HG02885 (cell line): ENCODE measurements around the gene RIPK3.
A peak's percentile ranks its signal among the peaks of the same experiment; 100 is the strongest.

ENCODE experiments used
- ATAC-seq: cut with Tn5 transposase; IDR thresholded peaks from one replicate; pipeline ENCODE4 v1.9.1; 2021; ENCODE audit warnings: mild to moderate bottlenecking; ENCODE audit not compliant: unreplicated experiment, poor library complexity

The RIPK3 gene

DNA sequence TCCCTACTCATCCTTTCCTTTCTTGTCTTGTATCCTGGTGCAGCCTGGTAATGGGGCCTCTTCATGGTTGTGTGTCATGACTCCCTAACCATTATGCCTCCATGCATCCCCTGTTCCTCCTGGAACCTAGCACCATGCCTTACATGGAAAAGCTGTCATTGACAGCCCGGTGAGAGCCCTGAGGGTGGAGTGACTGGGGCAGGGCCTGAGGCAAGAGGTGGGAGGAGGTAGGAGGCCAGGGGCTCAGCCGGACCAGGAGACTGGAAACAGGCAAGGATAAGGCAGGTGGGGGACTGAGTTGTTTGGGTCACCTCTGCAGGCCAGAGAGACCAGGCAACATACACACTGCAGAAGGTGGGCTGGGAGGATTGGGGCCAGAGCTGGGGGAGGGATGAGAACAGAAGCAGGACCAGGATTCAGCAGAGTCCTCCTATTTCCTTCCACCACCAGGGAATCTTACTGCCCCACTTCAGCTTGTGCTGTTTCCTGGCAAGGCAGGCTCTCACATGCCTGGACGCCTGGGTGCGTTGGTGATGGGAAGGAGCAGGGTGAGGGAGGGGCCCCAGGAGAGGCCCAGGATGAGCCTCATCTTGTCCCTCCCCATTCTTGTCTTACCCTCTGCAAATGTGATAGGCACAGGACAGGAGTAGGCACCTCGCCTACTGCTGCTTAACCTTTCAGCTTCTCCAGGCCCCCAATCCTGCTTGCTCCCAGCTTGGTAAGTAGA, 30.1 kb downstream of the RIPK3 start, which contains the start of gene LTB4R2:
Gene LTB4R2, plus strand, starts transcription at position 603 of the 727 bp plus-strand sequence. CDS start 525 bp downstream, outside the sequence.
- no peak for ATAC-seq

DNA sequence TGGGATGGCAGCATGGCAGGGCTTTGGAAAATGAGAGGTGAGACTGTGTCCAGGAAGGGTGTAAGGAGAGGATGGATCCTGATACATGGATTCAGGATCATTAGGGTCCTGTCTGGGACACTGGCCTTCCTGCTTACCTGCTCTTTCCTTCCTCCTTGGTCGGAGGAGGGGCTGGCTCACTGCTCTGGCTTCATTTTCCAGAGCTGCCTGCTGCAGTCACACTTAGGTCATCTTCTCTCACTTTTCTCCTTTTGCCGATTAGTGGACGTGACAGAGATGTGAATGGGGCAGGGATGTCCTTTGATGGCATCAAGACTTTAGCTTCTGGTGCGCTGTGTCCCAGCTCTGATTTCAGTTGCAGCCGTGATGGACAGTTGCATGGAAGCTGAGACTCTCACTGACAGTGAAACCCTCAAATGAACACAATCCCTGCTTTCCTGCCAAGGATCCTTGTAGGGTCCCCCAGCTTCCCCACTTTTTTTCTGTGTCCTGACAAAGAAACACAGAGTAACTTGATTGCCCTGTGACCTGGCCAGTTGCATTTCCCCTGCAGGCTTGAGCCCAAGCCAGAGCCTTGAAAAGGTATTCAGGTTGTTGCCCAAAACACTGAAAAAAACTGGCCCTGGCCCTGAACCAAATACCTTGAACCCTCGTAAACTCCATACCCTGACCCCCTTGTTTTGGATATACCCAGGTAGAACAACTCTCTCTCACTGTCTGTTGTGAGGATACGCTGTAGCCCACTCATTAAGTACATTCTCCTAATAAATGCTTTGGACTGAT, 31.3 kb downstream of the RIPK3 start:
- no peak for ATAC-seq

DNA sequence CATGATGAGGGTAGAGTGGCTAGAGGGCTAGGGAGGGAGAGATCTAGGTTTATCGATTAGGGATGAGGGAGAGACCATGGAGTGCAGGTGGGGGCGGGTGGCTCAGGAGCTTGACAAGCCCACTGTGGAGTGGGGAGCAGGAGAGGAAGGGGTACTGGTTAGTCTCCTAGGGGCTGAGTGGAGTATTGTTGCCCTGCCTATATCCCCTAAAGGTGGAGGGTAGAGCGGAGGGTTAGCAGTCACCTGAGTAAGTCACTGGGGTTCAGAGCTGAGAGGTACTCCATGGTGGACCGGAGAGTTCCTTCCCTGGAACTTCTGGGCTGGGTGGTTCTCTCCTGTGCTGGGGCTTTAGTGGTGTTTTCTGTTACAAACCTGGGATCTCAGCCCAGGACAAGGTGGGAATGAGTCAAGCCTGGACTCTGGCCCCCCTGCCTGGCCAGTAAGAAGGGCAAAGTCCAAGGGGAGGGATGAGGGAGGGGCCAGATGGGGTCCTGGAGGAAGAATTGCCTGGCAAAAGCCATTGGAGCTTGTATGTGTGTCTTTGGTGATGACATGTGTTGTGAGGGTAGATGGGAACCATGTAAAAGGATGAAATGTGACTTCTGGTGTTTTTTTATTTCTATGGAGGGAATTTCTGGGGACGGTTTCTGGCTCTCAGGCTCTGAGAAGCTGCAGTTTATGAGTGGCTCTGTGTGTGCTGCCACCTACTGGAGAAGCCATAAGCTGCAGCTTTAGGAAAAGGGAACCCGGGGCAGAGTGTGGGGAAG, 32.0 kb downstream of the RIPK3 start, which contains the start of gene CIDEB:
Gene CIDEB, minus strand, starts transcription at position 403 of the 767 bp plus-strand sequence. Its CDS starts 119 bp downstream, at position 284.
- ATAC-seq, result no peak

DNA sequence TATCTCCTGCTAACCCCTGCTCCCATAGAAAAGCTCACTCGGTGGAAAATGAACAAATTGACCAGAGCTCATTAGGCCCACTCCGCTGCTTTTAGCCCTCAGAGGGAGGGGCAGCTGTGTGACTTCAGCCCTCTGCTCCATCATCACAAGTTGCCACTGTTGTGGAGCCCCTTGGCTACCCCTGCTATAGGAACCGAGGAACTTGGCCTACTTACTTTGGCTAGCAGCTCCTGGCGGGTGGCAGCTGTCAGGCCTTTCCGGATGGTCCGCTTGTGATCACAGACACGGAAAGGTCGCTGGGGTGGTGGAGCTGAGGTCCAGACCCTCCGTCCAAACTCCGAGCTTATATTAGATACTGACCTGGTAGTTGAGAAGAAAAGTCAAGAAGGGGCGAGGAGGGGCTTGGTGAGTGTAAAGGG, 32.6 kb downstream of the RIPK3 start:
- ATAC-seq, result no peak

DNA sequence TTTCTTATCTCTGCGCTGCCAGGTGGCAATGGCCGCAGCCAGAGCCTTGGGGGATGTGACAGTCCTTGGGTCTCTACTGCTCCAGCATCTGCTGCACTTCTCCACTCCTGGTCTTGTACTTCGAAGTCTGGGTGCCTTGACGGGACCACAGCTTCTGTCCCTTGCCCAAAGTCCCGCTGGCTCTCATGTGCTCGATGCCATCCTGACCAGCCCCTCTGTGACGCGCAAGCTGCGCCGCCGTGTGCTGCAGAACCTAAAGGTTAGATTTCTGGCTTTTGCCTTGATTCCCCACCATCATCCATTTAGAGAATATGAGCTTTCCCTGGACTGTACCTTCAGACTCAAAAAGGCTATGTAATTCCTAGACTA, 35.8 kb downstream of the RIPK3 start:
- ATAC-seq, result no peak

DNA sequence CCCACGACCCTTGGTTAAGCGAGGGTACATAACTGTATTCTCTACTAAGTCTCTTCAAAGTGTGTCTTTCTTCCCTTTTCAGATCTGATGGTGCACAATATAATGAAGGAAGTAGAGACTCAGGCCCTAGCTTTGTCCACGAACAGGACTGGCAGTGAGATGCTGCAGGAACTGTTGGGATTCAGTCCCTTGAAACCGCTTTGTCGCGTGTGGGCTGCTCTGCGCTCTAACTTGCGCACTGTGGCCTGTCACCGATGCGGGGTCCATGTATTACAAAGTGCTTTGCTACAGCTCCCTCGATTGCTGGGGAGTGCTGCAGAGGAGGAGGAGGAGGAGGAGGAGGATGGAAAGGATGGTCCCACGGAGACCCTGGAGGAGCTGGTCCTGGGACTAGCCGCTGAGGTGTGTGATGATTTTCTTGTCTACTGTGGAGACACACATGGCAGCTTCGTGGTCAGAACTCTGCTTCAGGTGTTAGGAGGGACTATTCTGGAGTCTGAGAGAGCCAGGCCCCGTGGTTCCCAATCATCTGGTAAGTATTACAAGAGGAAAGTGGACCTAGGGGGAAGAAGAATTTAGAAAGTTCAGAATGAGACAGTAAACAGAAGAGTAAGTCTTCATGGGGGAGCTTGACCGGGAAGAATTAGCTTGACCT, 39.3 kb downstream of the RIPK3 start:
- ATAC-seq, result no peak

DNA sequence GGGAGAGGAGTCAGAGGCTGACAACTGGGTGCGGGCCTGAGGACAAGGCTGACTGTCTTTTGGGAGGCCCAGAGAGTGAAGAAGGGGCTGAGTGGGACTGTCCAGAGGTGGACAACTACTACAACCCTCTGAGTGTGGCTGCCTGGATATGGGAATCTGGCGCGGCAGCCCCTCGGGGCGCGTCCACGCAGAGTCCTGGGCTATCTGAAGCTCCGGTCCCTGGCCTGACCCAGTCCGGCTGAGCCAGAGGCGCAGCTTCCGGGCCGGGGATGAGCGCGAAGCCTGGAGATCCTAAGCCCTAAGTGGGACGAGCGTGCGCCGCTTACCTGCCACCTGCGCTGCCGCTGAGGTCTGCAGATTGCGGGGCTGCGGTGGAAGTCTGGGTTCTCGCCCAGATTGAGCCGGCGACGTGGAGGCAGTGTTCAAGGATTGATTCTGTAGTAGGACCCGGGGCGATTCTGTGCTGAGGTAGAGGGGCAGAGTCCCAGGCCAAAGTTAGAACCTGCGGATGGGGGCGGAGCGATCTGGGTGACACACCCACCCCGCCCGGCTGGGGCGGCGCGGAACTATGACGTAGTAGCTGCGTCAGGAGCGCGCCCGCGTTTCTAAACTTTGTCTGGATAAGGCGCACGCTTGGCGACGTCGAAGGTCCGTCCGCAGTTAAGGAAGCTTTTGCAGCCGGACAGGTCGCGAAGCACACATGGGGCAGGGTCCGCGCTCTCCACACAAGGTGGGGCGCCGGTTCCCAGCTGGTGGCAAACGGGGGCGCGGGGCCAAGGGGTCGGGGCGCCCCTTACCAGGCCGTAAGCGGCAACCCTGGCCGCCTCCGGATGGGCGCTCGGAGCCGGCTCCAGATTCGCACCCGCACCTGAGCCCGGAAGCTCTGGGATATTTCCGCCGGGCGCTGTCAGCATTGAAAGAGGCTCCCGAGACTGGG, 40.3 kb downstream of the RIPK3 start, which contains the start of the genes DHRS1 and NOP9:
Gene DHRS1, minus strand, starts transcription at position 526 of the 937 bp plus-strand sequence. CDS start 674 bp downstream, outside the sequence.
Gene NOP9, plus strand, starts transcription at position 596 of the 937 bp plus-strand sequence. Its CDS starts 105 bp downstream, at position 701.
- peak; percentile 78 for ATAC-seq

DNA sequence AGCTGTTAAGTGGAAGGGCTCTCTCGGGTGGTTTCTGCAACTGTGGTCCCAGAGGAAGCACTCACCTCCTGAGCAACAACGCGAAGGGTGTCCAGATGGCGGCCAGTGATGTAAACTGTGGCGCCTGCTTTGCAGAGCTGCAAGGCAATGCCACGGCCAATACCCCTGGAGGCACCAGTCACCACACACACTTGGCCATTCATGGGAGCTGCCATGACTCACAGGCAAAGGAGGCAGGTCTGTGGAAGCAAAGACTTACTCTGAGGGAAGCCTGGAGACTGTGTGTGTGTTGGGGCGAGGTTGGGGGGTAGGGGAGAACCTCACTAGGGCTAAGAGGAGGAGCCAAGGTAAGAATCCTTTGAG, 40.9 kb downstream of the RIPK3 start:
- peak; percentile 4 for ATAC-seq

DNA sequence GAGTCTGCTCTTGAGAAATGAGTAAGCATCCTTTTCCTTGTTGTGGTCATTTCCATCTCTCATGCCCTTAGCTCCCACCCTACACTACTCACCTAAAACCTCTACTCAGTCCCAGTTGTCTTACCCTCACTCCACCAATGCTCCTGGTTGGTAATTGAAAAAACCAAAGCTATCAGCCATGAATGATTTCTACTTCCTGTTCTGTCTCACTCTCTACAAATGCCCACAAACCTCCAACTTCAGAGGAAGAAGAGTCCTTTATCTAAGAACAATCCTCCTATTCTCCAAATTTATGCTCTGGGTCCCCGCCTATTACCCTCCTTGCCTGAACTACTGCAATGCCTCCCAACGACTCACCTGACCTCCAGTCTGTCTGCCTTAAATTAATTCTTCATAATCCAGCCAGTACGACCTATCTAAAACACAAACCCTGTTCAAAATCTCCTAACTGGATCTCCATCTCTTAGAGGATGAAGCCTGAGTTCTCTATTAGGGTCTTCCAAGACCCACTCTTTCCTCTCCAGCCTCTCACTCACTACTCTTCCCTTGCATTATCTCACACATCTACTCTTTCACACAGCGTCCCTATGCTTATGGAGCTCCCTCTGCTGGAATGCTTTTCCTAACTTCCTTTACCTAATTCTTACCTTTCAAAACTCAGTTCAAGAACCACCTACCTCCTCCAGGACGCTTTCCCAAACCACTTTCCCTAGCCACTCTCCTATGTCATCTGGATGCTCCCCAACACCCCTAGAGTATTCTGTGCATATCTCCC, 42.4 kb downstream of the RIPK3 start:
- peak; percentile 3 for ATAC-seq

DNA sequence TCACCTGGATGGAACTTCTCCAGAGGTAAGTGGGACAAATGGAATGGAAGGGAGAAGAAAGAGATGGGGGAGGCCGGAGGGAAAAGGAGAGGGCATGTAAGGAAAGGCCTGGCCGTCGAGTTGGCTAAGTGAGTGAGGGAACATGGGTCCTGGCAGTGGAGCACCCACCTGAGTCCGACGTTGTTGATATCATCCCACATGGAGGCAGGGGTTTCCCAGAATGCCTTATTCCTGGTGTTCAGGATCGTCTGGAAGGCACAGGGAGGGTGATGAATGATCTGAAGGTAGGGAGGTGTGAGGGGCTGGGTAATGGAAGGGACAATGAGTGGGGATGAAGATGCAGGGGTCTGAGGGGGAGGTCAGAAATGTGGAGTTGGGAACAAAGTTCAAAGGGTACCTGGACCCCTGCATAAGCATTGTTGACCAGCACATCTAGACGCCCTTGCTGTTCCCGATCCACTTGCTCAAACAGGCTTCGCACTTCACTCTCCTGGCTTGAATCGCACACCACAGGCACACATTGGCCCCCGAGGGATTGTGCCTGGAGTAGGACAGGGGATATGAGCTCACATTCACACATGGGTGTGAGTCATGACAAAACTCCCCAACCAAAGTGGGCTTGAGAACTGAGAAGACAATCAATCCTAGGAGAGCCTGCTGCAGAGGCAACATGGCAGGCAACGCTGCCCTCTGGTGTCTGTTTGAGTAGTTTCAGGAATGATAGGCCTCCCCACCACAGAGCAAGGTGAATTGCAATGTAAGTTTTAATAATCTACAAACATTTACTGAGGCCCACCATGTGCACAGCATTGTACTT, 43.2 kb downstream of the RIPK3 start:
- ATAC-seq, result peak; percentile 58

DNA sequence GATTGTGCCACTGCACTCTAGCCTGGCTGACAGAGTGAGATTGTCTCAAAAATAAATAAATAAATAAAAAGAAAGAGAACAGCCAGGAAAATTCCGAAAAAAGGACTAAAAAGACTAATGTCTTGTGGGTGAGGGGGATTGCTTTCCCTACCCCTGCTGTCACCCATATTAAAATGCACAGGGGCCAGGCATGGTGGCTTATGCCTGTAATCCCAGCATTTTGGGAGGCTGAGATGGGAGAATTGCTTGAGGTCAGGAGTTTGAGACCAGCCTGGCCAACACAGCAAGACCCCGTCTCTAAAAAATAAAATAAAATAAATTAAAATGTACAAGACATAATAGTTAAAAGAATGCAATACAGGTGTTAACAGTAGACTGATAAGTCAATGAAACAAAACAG, 46.3 kb downstream of the RIPK3 start:
- no peak for ATAC-seq

DNA sequence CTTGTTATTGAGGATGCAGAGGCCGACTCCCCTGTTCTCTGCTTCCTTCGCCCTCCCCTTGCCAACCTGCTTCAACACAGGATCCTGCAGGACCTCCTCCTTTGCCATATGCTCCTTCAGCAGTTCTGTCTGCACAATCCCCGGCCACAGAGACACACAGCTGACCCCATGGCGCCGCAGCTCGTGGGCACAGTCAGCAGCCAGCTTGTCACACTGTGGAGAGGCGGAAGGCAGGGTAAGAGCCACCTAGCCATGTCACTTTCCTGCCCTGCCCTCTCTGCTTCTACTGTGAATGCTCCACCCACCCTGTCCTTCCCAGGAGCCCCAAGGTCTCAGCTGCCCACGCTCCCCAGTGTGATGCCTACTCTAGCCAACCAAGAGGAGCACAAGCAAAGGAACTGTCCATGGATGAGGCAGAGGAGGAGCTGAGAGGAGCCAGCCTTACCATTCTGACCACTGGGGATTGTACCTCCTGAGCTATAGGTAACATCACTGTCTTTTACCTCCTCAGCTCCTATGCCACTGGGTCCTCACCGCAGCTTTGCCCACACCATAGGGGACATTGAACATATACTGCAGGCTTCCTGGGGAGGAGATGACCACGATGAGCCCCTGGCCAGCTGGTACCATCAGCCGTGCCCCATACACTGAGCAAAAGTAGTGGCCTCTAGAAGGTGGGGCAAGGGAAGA, 47.5 kb downstream of the RIPK3 start:
- ATAC-seq, result no peak

DNA sequence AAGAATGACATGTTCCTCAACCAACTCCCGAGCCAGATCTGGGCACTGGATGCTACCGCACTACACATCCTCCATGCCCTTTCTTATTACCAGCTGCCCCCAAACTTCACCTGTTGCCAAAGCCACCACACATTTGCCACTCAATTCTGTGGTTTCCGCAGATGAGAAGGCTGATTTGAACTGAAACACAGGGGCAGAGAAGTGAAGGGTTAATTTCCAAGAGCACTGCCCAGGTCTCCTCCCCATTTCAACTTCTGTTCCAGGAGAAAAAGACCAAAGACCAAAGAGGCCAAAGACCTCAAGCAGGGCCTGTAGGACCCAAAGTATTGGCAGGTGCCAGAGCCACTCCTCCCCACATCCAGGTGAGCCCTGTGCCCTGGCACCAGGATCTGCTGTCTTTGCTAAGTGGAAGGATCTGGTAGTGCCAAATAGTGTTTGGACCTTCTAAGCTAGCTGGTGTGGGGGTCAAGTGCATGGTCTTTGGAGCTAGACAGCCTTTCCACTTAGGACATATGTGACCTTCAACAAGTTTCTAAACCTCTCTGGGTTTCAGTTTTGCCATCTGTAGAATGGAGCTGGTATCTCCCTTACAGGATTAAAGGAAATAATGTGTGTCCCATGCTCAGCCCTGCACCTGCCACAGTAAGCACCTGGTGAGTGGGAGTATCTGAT, 48.2 kb downstream of the RIPK3 start:
- no peak for ATAC-seq

DNA sequence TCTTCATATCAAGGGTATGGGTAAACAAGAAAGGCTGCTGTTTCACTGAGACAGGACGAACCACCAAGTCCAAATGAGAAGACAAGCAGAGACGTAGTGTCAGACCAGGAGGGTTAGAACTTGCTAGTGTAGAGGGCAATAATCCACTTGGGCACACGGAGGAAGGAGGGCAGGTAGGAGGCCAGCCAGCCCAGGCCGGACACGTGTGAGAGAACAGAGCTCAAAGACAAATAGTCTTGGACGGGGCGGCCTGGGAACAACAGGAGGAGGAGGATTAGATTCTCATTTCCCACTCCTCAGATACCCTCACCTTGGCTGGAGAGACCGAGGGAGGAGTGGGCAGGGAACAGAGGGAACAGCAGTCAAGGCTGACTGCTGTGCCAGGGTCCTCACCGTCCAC, 49.0 kb downstream of the RIPK3 start:
- no peak for ATAC-seq

DNA sequence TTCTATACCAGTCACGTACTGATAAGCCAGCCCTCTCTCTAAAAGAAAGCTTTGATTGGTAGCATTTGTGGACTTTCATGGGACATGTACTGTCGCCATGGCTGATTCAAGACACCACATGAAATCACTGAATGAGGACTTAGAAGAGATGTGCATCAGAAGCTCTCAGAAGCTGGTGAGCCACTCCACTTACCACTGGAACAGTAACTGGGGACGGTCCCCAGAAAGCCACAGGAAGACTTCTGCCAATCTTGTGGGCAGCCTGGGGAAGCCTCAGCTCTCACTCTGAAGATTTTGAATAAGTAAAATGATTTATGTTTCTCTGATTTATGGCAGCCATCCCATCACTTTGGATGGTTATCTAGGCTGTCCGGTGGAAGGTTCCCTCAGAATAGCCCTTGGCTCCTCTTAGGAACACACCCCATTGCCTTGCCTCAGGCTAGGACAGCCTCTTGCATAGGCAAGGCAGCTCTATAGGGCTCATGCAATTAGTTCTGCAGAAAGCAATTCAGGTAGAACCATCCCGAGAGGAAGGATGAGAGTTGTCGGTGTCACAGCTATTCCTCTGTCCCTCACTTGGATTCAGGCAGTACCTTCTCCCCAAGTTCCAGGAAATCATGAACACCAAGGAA, 50.0 kb downstream of the RIPK3 start:
- peak; percentile 85 for ATAC-seq

DNA sequence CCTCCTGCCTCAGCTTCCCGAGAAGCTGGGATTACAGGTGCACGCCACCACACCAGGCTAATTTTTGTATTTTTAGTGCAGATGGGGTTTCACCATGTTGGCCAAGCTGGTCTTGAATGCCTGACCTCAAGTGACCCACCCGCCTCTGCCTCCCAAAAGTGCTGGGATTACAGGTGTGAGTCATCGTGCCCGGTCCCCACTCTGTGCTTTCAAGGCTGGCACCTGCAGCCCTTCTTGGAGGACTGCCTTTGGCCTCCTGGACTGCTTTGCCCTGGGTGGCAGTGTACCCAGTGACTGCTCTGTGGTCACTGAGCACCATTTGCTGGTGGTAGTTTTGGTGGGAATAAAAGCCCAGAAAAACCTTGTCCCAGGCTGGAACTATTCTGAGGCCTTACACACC, 52.8 kb downstream of the RIPK3 start:
- ATAC-seq, result no peak
